GM06990 (cell line): ENCODE results near the gene SEC11A.
A peak's percentile ranks its signal among the peaks of the same experiment; 100 is the strongest.

Experiments
- DNase-seq: peaks from one replicate; pipeline ENCODE4 v3.0.0-alpha.2; 2011; ENCODE audit not compliant: insufficient read length; ENCODE audit errors: extremely low read depth
- H3K27me3 ChIP-seq: replicated peaks from 2 replicates; pipeline ENCODE4 v1.6.0; 2011; ENCODE audit warnings: low read length; ENCODE audit not compliant: control insufficient read depth, insufficient read depth
- H3K36me3 ChIP-seq: 2 replicates; pipeline ENCODE4 v1.5.1; 2011; ENCODE audit warnings: low read length; ENCODE audit not compliant: control insufficient read depth, insufficient read depth
- H3K4me3 ChIP-seq: replicated peaks from 2 replicates; pipeline ENCODE4 v1.5.1; 2011; ENCODE audit warnings: low read depth, mild to moderate bottlenecking, control low read depth, low read length
- TF ChIP-seq, protein P1 (sequence below): IDR thresholded peaks from 2 replicates; pipeline ENCODE4 v1.5.1; 2011; ENCODE audit warnings: low read length, control low read depth, mild to moderate bottlenecking, inconsistent platforms; ENCODE audit not compliant: insufficient read depth, poor library complexity, severe bottlenecking

The SEC11A gene

DNA sequence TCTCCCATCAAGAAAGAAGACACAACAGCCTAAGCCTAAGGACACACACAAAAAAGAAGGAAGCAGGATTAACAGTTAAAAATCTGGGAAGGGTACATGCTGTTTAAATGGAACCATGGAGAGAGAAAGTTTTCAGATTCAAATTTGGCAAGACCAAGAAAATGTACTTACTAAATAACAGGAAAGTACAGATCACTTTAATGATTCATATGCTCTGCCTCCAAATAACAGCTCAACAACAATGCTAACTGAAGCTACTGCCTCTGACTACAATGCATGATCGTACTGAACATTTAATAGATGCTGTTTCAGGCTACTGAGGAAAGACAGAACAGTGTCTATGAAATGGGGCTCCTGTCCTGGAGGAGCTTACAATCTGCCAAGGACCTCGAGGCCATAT is 49.6 kb downstream of the SEC11A start:
- no peak overlapping the region for H3K4me3 ChIP-seq
- TF ChIP-seq, protein P1, sequence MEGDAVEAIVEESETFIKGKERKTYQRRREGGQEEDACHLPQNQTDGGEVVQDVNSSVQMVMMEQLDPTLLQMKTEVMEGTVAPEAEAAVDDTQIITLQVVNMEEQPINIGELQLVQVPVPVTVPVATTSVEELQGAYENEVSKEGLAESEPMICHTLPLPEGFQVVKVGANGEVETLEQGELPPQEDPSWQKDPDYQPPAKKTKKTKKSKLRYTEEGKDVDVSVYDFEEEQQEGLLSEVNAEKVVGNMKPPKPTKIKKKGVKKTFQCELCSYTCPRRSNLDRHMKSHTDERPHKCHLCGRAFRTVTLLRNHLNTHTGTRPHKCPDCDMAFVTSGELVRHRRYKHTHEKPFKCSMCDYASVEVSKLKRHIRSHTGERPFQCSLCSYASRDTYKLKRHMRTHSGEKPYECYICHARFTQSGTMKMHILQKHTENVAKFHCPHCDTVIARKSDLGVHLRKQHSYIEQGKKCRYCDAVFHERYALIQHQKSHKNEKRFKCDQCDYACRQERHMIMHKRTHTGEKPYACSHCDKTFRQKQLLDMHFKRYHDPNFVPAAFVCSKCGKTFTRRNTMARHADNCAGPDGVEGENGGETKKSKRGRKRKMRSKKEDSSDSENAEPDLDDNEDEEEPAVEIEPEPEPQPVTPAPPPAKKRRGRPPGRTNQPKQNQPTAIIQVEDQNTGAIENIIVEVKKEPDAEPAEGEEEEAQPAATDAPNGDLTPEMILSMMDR, result no peak
- no peak for DNase-seq
- no peaks in the 10 kb centered on the region for H3K27me3 ChIP-seq
- peaks cover 9% of the 10 kb centered on the region for H3K36me3 ChIP-seq

DNA sequence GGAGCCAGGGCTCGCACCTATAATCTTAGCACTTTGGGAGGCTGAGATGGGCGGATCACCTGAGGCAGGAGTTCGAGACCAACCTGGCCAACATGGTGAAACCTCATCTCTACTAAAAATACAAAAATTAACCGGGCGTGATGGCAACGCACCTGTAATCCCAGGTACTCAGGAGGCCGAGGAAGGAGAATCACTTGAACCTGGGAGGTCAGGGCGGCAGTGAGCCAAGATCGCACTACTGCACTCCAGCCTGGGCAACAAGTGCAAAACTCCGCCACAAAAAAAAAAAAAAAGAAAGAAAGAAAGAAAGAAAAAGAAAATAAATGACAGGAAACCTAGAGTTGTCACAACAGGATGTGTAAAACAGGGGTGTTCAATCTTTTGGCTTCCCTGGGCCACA is 54.9 kb downstream of the SEC11A start:
- TF ChIP-seq, protein P1, result no peak
- Histone ChIP-seq H3K36me3 (peaks cover 2% of the 10 kb centered on the region; the same call in 1 of the 2 replicates), H3K27me3 (no peaks in the 10 kb centered on the region), H3K4me3 (no peak overlapping the region)
- no peak for DNase-seq

DNA sequence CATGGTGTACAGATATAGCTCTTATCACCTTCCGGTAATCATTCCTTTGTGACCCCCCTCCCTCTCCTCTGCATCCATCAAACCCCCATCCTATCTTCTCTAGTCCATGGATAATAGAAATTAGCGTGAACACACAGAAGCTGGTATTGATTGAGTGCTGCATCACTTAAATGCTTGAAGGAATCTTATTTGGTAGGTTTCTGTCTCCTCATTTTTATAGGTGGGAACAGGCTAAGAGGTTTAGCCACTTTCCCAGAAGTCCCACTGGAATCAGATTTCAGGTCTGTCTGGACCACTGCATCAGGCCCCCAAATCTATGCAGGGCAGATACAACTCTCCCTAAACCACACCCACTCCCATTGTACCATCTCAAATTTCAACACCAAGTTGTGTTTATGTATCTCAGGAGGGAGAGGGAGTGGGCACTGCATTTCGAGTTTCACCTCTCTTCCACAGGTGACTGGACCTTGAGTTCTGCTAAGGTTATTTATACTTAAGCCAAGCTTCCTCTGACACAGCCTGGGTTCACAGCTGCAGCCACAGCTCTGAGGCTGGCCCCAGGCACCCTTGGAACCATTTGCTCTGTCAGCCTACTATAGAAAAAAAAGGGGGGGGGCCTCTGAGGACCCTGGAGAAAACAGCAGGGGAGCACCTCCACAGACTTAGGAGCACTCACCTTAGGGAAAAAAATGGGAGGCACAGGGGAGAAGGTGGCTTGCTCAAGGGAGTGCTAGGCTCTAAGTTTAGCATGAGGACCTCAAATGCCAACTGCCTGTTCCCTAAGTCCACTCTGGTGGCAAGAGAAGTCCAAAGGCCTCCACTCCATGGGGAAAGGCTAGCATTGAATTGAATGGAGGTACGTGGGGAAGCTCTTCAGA is 55.8 kb downstream of the SEC11A start:
- no peak for DNase-seq
- TF ChIP-seq, protein P1, result no peak
- H3K27me3 ChIP-seq, result no peaks in the 10 kb centered on the region
- H3K4me3 ChIP-seq, result no peak overlapping the region
- H3K36me3 ChIP-seq, result peaks cover 2% of the 10 kb centered on the region; the same call in 1 of the 2 replicates

DNA sequence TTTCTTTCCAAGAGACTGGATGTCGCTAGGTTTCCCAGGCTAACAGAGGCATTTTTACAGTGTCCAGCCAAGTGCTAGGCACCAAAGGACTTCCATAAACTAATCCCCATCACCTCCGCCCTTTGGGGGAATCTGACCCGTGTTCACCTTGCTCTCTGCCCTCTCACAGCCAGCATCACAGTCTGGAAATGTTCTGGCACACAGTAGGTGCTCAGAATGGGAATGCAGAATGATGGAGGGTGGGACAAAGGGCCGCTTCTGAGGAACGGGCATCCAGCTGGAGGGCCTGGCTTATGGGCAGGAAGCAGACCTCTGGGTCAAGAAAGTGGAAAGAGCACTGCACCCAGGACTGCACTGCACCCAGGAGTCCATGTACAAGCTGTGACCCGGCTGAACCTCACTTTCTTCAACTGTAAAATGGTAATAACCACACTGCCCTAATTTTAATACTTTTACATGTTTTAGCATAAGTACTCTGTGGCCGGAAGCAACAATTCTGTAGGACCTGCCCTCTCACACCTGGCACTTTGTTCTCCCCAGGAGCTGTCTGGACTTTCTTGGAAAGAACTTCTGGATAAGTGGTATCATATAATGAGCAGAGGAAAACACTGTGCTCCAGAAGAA is 57.0 kb downstream of the SEC11A start:
- Histone ChIP-seq H3K36me3 (0 out of 2 replicates have a peak, but pooled peaks cover 2% of the 10 kb centered on the region), H3K27me3 (no peaks in the 10 kb centered on the region), H3K4me3 (peak overlapping the region; percentile 62)
- no peak for DNase-seq
- TF ChIP-seq, protein P1, result no peak

DNA sequence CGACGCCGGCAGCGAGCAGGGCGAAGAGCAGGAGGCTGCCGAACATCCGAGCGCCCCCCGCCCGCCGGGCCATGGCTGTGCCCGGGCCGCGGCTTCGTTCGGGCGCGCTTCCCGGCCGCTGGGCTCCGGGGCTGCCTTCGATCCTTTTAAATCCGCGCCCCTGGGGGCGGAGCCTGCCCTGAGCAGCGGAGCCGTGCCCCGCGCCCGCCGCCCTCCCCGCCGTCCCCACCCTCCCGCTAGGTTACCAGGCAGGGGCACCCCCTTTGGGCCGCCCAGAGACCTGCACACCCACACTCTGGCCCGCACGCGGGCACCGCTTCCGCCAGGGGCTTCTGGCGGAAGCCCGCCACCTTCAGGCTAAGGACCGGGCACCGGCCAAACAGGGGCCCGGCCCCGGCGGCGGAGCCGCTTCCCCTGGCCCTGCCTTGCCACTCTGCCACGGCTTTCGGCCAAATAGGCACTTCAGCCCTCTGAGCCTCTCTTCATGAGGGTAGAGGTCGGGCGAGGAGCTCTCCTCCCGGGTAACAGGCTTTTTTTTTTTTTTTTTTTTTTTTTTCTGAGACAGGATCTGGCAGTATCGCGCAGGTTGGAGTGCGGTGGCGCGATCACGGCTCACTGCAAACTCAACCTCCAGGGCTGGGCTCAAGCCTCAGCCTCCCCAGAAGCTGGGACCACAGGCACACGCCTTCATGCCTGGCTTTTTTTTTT is 57.7 kb downstream of the SEC11A start, which contains the start of gene NMB:
TSS of gene NMB (minus strand) at position 120 of the 708 bp plus-strand sequence. CDS start at position 73, 47 bp downstream.
- Histone ChIP-seq H3K36me3 (0 out of 2 replicates have a peak, but pooled peaks cover 2% of the 10 kb centered on the region), H3K27me3 (no peaks in the 10 kb centered on the region), H3K4me3 (peak within 1 kb of the TSS; percentile 62)
- TF ChIP-seq, protein P1, result peak; percentile 84
- DNase-seq, result peak; percentile 89
